Loucy (cell line): ENCODE data around the gene HSD17B8.
A peak's percentile ranks its signal among the peaks of the same experiment; 100 is the strongest.

ENCODE experiments used
- H2AFZ ChIP-seq: fragments of 200-600 bp; sonication (generic); 2 replicates; pipeline ENCODE4 v1.6.0; 2016; ENCODE audit warnings: antibody characterized with exemption, mild to moderate bottlenecking, low read length, moderate library complexity
- H3F3A ChIP-seq: fragments of 200-600 bp; 2 replicates; pipeline ENCODE4 v1.6.0; 2016; ENCODE audit warnings: antibody characterized with exemption, low read depth, mild to moderate bottlenecking
- H3K27me3 ChIP-seq: fragments of 200-600 bp; sonication (generic); 2 replicates; pipeline ENCODE4 v1.6.1; 2014; ENCODE audit warnings: low read length, mild to moderate bottlenecking; ENCODE audit not compliant: insufficient read depth, poor library complexity, severe bottlenecking
- H3K36me3 ChIP-seq: fragments of 200-600 bp; sonication (generic); 2 replicates; pipeline ENCODE4 v1.6.1; 2016; ENCODE audit warnings: low read length; ENCODE audit not compliant: insufficient read depth
- H3K4me1 ChIP-seq: fragments of 200-600 bp; sonication (generic); 2 replicates; pipeline ENCODE4 v1.5.1; 2014; ENCODE audit warnings: low read length, mild to moderate bottlenecking; ENCODE audit not compliant: insufficient read depth, poor library complexity, severe bottlenecking
- H3K4me2 ChIP-seq: fragments of 200-600 bp; sonication (generic); 2 replicates; pipeline ENCODE4 v1.6.0; 2014; ENCODE audit warnings: antibody characterized with exemption, low read length, low read depth, mild to moderate bottlenecking; ENCODE audit not compliant: poor library complexity, severe bottlenecking
- H3K4me3 ChIP-seq: fragments of 200-600 bp; sonication (generic); 2 replicates; pipeline ENCODE4 v1.5.1; 2014; ENCODE audit warnings: low read length, mild to moderate bottlenecking, mixed read lengths; ENCODE audit not compliant: poor library complexity, severe bottlenecking
- H3K79me2 ChIP-seq: fragments of 200-600 bp; sonication (generic); 2 replicates; pipeline ENCODE4 v1.6.1; 2014; ENCODE audit warnings: low read length; ENCODE audit not compliant: insufficient read depth
- H3K9ac ChIP-seq: fragments of 200-600 bp; sonication (generic); 2 replicates; pipeline ENCODE4 v1.6.0; 2014; ENCODE audit warnings: mild to moderate bottlenecking, low read depth, low read length, moderate library complexity; ENCODE audit not compliant: poor library complexity, severe bottlenecking
- H3K9me2 ChIP-seq: fragments of 200-600 bp; sonication (generic); replicated peaks from 2 replicates; pipeline ENCODE4 v1.6.1; 2016; ENCODE audit warnings: low read depth, low read length, mixed read lengths
- H3K9me3 ChIP-seq: fragments of 200-600 bp; sonication (generic); 2 replicates; pipeline ENCODE4 v1.6.1; 2014; ENCODE audit warnings: mild to moderate bottlenecking, antibody characterized with exemption, low read length, low read depth; ENCODE audit not compliant: insufficient read depth
- H4K20me1 ChIP-seq: fragments of 200-600 bp; sonication (generic); 2 replicates; pipeline ENCODE4 v1.6.0; 2014; ENCODE audit warnings: antibody characterized with exemption, low read length, mild to moderate bottlenecking; ENCODE audit not compliant: insufficient read depth, poor library complexity, severe bottlenecking
- CTCF ChIP-seq: fragments of 200-600 bp; sonication (generic); conservative IDR thresholded peaks from 2 replicates; pipeline ENCODE4 v1.5.1; 2014; ENCODE audit warnings: mild to moderate bottlenecking, antibody characterized with exemption, low read length
- EZH2phosphoT487 ChIP-seq: fragments of 200-600 bp; IDR thresholded peaks from 2 replicates; pipeline ENCODE4 v1.6.1; 2018; ENCODE audit warnings: antibody characterized with exemption, mild to moderate bottlenecking, moderate library complexity, borderline replicate concordance

The HSD17B8 gene

GRCh38 chr6:33204415-33205190 is at the start of gene HSD17B8:
TSS of gene HSD17B8 (plus strand) at chr6:33204655. CDS start at chr6:33204669, 14 bp downstream.
- Histone ChIP-seq H3K9ac (peak within 1 kb of the TSS; percentile 79), H3K9me2 (no peaks in the 10 kb centered on the region), H3K27me3 (no peaks in the 10 kb centered on the region), H3K36me3 (peaks cover 14% of the 10 kb centered on the region; the same call in 1 of the 2 replicates), H3K79me2 (peaks cover 60% of the 10 kb centered on the region), H3K4me1 (peaks cover 53% of the 10 kb centered on the region), H2AFZ (peak within 1 kb of the TSS; percentile 66; the same call in 1 of the 2 replicates), H3K9me3 (no peaks in the 10 kb centered on the region), H4K20me1 (peaks cover 27% of the 10 kb centered on the region), H3F3A (0 out of 2 replicates have a peak, but pooled peaks cover 3% of the 10 kb centered on the region), H3K4me2 (peak within 1 kb of the TSS; percentile 83), H3K4me3 (peak within 1 kb of the TSS; percentile 95)
- TF ChIP-seq EZH2phosphoT487 (no peak), CTCF (no peak)

GRCh38 chr6:33156561-33156960 is 47.9 kb upstream of the HSD17B8 start:
- H3K4me2 ChIP-seq, result no peak overlapping the region
- no peaks in the 10 kb centered on the region for H3K79me2 ChIP-seq
- H3K9ac ChIP-seq, result no peak overlapping the region

GRCh38 chr6:33156964-33157363 is 47.5 kb upstream of the HSD17B8 start:
- no peak overlapping the region for H3K4me2 ChIP-seq
- H3K9ac ChIP-seq, result no peak overlapping the region
- H2AFZ ChIP-seq, result no peak overlapping the region
- TF ChIP-seq EZH2phosphoT487 (no peak), CTCF (no peak)
- no peaks in the 10 kb centered on the region for H3K36me3 ChIP-seq
- H3K9me3 ChIP-seq, result no peaks in the 10 kb centered on the region
- no peaks in the 10 kb centered on the region for H4K20me1 ChIP-seq
- no peaks in the 10 kb centered on the region for H3F3A ChIP-seq
- no peaks in the 10 kb centered on the region for H3K79me2 ChIP-seq
- no peaks in the 10 kb centered on the region for H3K9me2 ChIP-seq
- H3K4me3 ChIP-seq, result no peak overlapping the region
- peaks cover 16% of the 10 kb centered on the region for H3K27me3 ChIP-seq
- H3K4me1 ChIP-seq, result peaks cover 14% of the 10 kb centered on the region

More at GRCh38 chr6:33156561-33156960, 47.9 kb upstream of the HSD17B8 start:
- no peak overlapping the region for H2AFZ ChIP-seq
- no peak overlapping the region for H3K4me3 ChIP-seq
- no peaks in the 10 kb centered on the region for H3K9me2 ChIP-seq
- H3K27me3 ChIP-seq, result peaks cover 16% of the 10 kb centered on the region
- peaks cover 10% of the 10 kb centered on the region for H3K4me1 ChIP-seq
- H3K36me3 ChIP-seq, result no peaks in the 10 kb centered on the region
- no peaks in the 10 kb centered on the region for H3K9me3 ChIP-seq
- no peak for TF ChIP-seq EZH2phosphoT487
- no peak for TF ChIP-seq CTCF
- no peaks in the 10 kb centered on the region for H4K20me1 ChIP-seq
- no peaks in the 10 kb centered on the region for H3F3A ChIP-seq
